SU-DHL-6 (cell line): ENCODE measurements around the gene NDUFS3.

Source experiments
- CTCF ChIP-seq: fragments of 200-600 bp; sonication (generic); IDR thresholded peaks from one replicate; pipeline ENCODE4 v1.5.1; 2017; ENCODE audit warnings: antibody characterized with exemption, mild to moderate bottlenecking, low read length, moderate library complexity; ENCODE audit not compliant: insufficient read depth, poor library complexity, severe bottlenecking
- EZH2phosphoT487 ChIP-seq: fragments of 200-600 bp; sonication (generic), shearing (Covaris generic); conservative IDR thresholded peaks from 2 replicates; pipeline ENCODE4 v1.6.1; 2018; ENCODE audit warnings: mild to moderate bottlenecking, antibody characterized with exemption, low read length, moderate library complexity, mixed read lengths

- TF ChIP-seq CTCF (no peak), EZH2phosphoT487 (no peak)
These were observed 39.2 kb upstream of the NDUFS3 start for GRCh38 chr11:47539681-47540039.
